ENCODE measurements around the gene SPPL3. TPM values are rescaled to one million over a fixed set of nuclear protein-coding genes. Genes with fewer than 3 reads are reported as not detected.

Gene SPPL3
- total RNA-seq, 1 donor from 2014 or later: 28.2 TPM

- Mint-ChIP-seq H3K27me3 (peaks cover 5% of the 10 kb centered on the region), H3K4me3 (no peak overlapping the region), H3K36me3 (ENCODE audit: low read depth) (peaks cover 15% of the 10 kb centered on the region), H3K27ac (no peak overlapping the region), H3K9me3 (peaks cover 14% of the 10 kb centered on the region), H3K4me1 (peaks cover 3% of the 10 kb centered on the region)
- no peak for DNase-seq
- intact Hi-C loops (cut with micrococcal nuclease): no loop called here
These were observed 146.2 kb downstream of the SPPL3 start for GRCh38 chr12:120757949-120758348.

GRCh38 chr12:120757226-120757742 lies 146.9 kb downstream of the SPPL3 start:
- Mint-ChIP-seq H3K27ac (no peak overlapping the region), H3K4me3 (no peak overlapping the region), H3K36me3 (ENCODE audit: low read depth) (peaks cover 15% of the 10 kb centered on the region), H3K9me3 (peaks cover 14% of the 10 kb centered on the region), H3K4me1 (peaks cover 3% of the 10 kb centered on the region), H3K27me3 (peaks cover 7% of the 10 kb centered on the region)
- intact Hi-C loops (cut with micrococcal nuclease): no loop called here
- DNase-seq: no peak

DNA sequence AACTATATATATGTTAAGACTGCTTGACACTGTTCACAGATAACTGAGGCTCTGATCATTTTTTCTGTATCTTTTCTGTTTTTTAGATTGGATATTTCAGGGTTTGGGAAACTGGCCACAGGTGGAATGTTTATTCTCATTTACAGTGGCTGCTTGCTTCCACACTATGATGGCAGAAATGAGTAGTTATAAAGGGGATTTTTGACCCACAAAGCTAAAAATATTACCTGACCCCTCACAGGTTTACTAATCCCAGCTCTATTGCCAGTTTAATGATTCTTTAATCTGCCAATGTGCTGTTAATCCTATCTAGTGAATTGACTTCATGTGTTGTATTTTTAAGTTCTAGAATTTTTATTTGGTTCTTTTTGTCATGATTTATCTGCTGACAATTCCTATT lies 148.9 kb downstream of the SPPL3 start:
- Mint-ChIP-seq H3K4me1 (peaks cover 3% of the 10 kb centered on the region), H3K4me3 (no peak overlapping the region), H3K27ac (no peak overlapping the region), H3K27me3 (peaks cover 8% of the 10 kb centered on the region), H3K9me3 (peaks cover 14% of the 10 kb centered on the region), H3K36me3 (ENCODE audit: low read depth) (peaks cover 6% of the 10 kb centered on the region)
- no peak for DNase-seq
- intact Hi-C loops (cut with micrococcal nuclease): no loop called here

DNA sequence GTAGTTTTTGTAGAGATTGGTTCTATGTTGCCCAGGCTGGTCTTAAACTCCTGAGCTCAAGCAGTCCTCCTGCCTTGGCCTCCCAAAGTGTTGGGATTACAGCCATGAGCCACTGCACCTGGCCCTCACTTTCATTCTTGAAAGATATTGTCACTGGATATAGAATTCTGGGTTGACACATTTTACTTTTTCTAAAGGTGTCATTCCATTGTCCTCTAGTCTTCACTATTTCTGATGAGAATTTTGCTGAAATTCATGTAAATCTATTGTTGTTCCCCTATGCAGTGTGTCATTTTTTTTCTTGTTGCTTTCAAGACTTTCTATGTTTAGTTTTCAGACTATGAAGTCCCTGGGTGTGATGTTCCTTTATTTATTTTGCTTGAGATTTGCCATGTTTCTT lies 149.4 kb downstream of the SPPL3 start:
- intact Hi-C loops (cut with micrococcal nuclease): no loop called here
- Mint-ChIP-seq H3K36me3 (ENCODE audit: low read depth) (peaks cover 4% of the 10 kb centered on the region), H3K27me3 (peaks cover 8% of the 10 kb centered on the region)

GRCh38 chr12:120751389-120751788 lies 152.8 kb downstream of the SPPL3 start:
- Mint-ChIP-seq H3K27ac (no peak overlapping the region), H3K9me3 (peaks cover 14% of the 10 kb centered on the region)

More for the DNA sequence above, 149.4 kb downstream of the SPPL3 start:
- no peak overlapping the region for H3K27ac Mint-ChIP-seq
- H3K9me3 Mint-ChIP-seq: peaks cover 14% of the 10 kb centered on the region
- H3K4me3 Mint-ChIP-seq: no peak overlapping the region
- no peak for DNase-seq
- H3K4me1 Mint-ChIP-seq: peaks cover 3% of the 10 kb centered on the region

GRCh38 chr12:120750806-120751205 lies 153.4 kb downstream of the SPPL3 start:
- no peak for DNase-seq
- peaks cover 5% of the 10 kb centered on the region for H3K4me1 Mint-ChIP-seq
- H3K9me3 Mint-ChIP-seq: peaks cover 14% of the 10 kb centered on the region
- intact Hi-C loops (cut with micrococcal nuclease): loop anchor here (1.0 kb wide), 1 partner anchor 220 kb away; no protein-coding TSS in a partner anchor
- no peak overlapping the region for H3K27ac Mint-ChIP-seq
- H3K36me3 Mint-ChIP-seq (ENCODE audit: low read depth): peaks cover 4% of the 10 kb centered on the region
- peaks cover 8% of the 10 kb centered on the region for H3K27me3 Mint-ChIP-seq
- H3K4me3 Mint-ChIP-seq: no peak overlapping the region

More at GRCh38 chr12:120751389-120751788, 152.8 kb downstream of the SPPL3 start:
- Mint-ChIP-seq H3K4me1 (peaks cover 4% of the 10 kb centered on the region), H3K4me3 (no peak overlapping the region), H3K36me3 (ENCODE audit: low read depth) (peaks cover 4% of the 10 kb centered on the region), H3K27me3 (peaks cover 8% of the 10 kb centered on the region)
- DNase-seq: no peak
- intact Hi-C loops (cut with micrococcal nuclease): no loop called here

GRCh38 chr12:120749256-120749655 lies 154.9 kb downstream of the SPPL3 start:
- no peak overlapping the region for H3K27ac Mint-ChIP-seq
- peaks cover 4% of the 10 kb centered on the region for H3K9me3 Mint-ChIP-seq
- intact Hi-C loops (cut with micrococcal nuclease): no loop called here
- no peak for DNase-seq
- no peak overlapping the region for H3K4me3 Mint-ChIP-seq
- H3K36me3 Mint-ChIP-seq (ENCODE audit: low read depth): no peaks in the 10 kb centered on the region
- peaks cover 5% of the 10 kb centered on the region for H3K4me1 Mint-ChIP-seq
- H3K27me3 Mint-ChIP-seq: peaks cover 3% of the 10 kb centered on the region

GRCh38 chr12:120748242-120748641 lies 155.9 kb downstream of the SPPL3 start:
- Mint-ChIP-seq H3K36me3 (ENCODE audit: low read depth) (no peaks in the 10 kb centered on the region), H3K27ac (no peak overlapping the region), H3K4me3 (no peak overlapping the region), H3K4me1 (peaks cover 2% of the 10 kb centered on the region), H3K27me3 (peaks cover 3% of the 10 kb centered on the region), H3K9me3 (no peaks in the 10 kb centered on the region)
- intact Hi-C loops (cut with micrococcal nuclease): no loop called here
- no peak for DNase-seq

DNA sequence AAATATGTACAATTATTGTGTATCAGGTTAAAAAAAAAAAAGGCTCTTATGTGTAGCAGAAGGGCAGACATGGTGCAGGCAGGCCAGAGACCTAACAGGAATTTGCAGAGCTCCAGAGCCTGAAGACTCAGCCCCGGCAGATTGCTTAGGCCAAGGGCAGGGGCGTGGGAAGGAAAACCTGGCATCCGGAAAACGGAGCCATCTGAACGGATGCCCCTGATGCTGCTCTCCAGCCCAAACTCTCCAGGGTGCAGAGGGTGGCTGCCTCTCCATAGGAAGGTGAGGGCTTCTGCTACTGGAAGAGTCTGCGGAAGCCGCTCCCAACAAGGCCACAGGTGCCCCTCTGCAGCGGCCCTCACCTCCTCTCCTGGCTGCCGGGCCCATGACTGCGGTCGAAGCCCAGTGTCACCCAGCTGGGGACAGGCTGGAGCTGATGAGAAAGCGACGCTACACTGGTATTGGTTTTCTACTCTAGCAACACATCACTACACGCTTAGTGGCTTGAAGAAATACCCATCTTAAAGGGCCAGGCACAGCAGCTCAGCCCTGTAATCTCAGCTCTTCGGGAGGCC lies 159.2 kb downstream of the SPPL3 start:
- no peaks in the 10 kb centered on the region for H3K27me3 Mint-ChIP-seq
- DNase-seq: no peak
- H3K27ac Mint-ChIP-seq: no peak overlapping the region
- no peaks in the 10 kb centered on the region for H3K9me3 Mint-ChIP-seq
- H3K36me3 Mint-ChIP-seq (ENCODE audit: low read depth): peaks cover 1% of the 10 kb centered on the region
- intact Hi-C loops (cut with micrococcal nuclease): no loop called here
- H3K4me3 Mint-ChIP-seq: no peak overlapping the region
- peaks cover 2% of the 10 kb centered on the region for H3K4me1 Mint-ChIP-seq

DNA sequence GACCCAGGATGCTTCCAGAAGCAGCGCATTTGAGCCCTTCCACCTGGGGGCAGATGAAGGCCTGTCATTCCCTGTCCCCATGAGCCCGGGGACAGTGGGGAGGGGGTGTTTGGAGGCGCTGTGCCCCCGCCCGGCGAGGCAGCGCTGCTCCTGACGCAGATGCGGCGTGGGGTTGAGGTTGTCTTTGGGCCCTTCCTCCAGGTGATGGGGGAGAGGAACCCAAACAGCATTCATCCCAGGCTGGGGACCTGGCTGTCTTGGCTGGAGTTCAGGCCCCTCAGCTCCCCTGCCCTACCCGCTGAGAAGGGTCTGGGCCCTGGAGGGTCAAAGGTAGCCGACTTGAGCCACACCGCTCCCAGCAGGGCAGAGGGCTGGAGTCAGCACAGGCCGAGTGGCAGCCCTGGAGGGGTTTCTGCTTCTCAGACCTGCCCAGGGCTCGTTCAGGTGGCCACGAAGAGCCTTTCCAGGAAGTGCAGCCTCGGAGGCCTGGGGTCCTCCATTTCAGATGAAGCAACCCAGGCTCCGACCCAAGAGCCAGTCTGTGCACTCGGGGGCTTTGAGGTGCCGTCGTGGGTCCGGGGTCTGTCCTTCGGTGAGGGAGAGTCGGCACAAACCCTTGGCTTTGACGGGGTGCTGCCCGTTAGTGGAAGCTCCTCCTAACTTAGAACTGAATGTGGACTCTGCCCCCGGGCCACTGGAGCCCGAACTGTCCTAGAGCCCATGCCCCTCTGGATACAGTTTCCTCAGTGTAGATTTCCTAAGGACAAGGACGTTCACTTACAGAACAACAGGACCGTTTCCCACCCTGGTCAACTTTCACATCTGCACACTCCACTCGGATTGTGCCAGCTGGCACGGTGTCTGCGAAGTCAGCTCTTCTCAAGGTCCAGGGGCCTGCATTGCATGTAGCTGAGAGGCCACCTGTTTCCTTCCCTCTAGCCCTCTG lies 162.4 kb downstream of the SPPL3 start:
- peaks cover 1% of the 10 kb centered on the region for H3K36me3 Mint-ChIP-seq (ENCODE audit: low read depth)
- intact Hi-C loops (cut with micrococcal nuclease): no loop called here

DNA sequence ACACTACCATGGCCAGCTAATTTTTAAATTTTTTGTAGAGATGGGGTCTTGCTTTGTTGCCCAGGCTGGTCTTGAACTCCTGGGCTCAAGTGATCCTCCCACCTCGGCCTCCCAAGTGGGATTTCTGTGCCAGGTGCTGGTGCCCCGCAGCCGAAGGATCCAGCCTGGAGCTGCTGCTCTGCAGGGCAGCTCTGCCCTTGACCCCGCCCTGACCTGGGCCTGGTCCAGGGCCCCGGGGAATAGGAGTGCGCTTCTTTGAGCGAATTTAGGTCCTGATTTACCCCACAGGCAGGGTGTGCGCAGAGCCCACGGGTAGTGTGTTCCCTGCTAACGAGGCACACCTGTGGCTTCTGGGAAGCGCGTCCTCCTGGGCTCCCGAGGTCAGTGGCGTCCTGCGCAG lies 163.3 kb downstream of the SPPL3 start:
- H3K36me3 Mint-ChIP-seq (ENCODE audit: low read depth): peaks cover 1% of the 10 kb centered on the region
- no peak for DNase-seq
- intact Hi-C loops (cut with micrococcal nuclease): no loop called here
- no peaks in the 10 kb centered on the region for H3K9me3 Mint-ChIP-seq
- H3K4me3 Mint-ChIP-seq: no peak overlapping the region
- no peak overlapping the region for H3K27ac Mint-ChIP-seq
- H3K27me3 Mint-ChIP-seq: no peaks in the 10 kb centered on the region
- no peaks in the 10 kb centered on the region for H3K4me1 Mint-ChIP-seq

More for the DNA sequence above, 162.4 kb downstream of the SPPL3 start:
- H3K9me3 Mint-ChIP-seq: no peaks in the 10 kb centered on the region
- DNase-seq: no peak
- no peak overlapping the region for H3K27ac Mint-ChIP-seq
- H3K4me1 Mint-ChIP-seq: peaks cover 2% of the 10 kb centered on the region
- H3K4me3 Mint-ChIP-seq: no peak overlapping the region
- H3K27me3 Mint-ChIP-seq: no peaks in the 10 kb centered on the region

GRCh38 chr12:120739821-120740613 lies 164.1 kb downstream of the SPPL3 start:
- Mint-ChIP-seq H3K27me3 (no peaks in the 10 kb centered on the region), H3K4me3 (no peak overlapping the region), H3K27ac (no peak overlapping the region), H3K36me3 (ENCODE audit: low read depth) (peaks cover 1% of the 10 kb centered on the region), H3K9me3 (no peaks in the 10 kb centered on the region), H3K4me1 (no peaks in the 10 kb centered on the region)
- DNase-seq: no peak
- intact Hi-C loops (cut with micrococcal nuclease): no loop called here

GRCh38 chr12:120739031-120739762 lies 165.0 kb downstream of the SPPL3 start:
- intact Hi-C loops (cut with micrococcal nuclease): no loop called here
- no peak overlapping the region for H3K4me3 Mint-ChIP-seq
- H3K27ac Mint-ChIP-seq: no peak overlapping the region
- no peak for DNase-seq
- H3K4me1 Mint-ChIP-seq: no peaks in the 10 kb centered on the region
- H3K27me3 Mint-ChIP-seq: no peaks in the 10 kb centered on the region
- peaks cover 1% of the 10 kb centered on the region for H3K36me3 Mint-ChIP-seq (ENCODE audit: low read depth)
- H3K9me3 Mint-ChIP-seq: no peaks in the 10 kb centered on the region
